GM19035 (cell line): ENCODE measurements around the gene NTRK2.

ENCODE experiments used
- ATAC-seq: cut with Tn5 transposase; IDR thresholded peaks from one replicate; pipeline ENCODE4 v1.9.1; 2021; ENCODE audit not compliant: unreplicated experiment

The NTRK2 gene

DNA sequence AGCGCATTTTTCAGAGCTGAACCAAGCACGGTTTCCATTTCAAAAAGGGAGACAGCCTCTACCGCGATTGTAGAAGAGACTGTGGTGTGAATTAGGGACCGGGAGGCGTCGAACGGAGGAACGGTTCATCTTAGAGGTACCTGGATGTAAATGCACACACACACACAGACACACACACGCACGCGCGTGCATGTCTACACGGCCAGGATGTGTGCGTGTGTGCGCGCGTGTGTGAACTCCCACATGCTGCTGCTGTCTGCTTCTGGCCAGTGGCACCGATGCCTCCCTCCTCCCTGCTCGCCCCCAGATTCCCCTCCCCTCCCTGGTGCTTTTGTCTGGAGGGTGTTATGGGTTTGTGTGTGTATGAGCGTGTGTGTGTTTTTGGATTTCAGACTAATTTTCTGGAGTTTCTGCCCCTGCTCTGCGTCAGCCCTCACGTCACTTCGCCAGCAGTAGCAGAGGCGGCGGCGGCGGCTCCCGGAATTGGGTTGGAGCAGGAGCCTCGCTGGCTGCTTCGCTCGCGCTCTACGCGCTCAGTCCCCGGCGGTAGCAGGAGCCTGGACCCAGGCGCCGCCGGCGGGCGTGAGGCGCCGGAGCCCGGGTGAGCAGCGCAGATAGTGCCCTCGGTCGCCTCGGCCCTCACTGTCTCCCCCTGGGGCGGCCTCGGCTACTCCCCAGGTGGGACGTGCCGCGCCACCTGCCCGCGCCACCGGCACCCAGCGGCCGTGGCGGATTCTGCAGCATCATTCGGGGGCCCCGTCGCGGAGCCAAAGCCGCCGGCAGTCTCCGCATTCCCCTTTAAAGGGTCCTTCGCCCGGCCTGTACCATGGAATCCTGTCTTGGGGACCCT is at the start of gene NTRK2:
TSS of gene NTRK2 (plus strand) at position 442 of the 850 bp plus-strand sequence. CDS start 1,020 bp downstream, outside the sequence.
- no peak for ATAC-seq

DNA sequence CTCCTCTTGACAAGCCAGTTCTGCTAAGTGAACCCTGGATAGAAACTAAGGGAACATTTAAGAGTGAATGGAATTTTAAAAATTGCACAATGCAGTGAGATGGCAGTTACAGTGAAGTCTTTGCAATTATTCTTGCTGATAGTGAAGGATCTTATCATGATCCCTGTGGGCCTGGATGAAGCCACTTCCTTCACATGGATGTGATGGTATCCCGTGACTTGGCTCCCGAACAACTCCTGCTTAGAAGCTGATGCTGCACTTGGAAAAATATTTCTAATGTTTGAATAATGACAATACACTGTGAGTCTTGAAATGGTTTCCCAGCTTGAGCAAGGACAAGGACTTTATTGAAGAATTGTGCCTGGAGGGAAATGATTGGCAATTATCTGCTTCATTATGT is 49.2 kb upstream of the NTRK2 start:
- ATAC-seq, result no peak

- no peak for ATAC-seq
Measured at GRCh38 chr9:84621811-84622210, 47.7 kb upstream of the NTRK2 start.

- ATAC-seq, result no peak
Measured at GRCh38 chr9:84622981-84623380, 46.5 kb upstream of the NTRK2 start.

- no peak for ATAC-seq
Measured at GRCh38 chr9:84636436-84636835, 33.1 kb upstream of the NTRK2 start.

DNA sequence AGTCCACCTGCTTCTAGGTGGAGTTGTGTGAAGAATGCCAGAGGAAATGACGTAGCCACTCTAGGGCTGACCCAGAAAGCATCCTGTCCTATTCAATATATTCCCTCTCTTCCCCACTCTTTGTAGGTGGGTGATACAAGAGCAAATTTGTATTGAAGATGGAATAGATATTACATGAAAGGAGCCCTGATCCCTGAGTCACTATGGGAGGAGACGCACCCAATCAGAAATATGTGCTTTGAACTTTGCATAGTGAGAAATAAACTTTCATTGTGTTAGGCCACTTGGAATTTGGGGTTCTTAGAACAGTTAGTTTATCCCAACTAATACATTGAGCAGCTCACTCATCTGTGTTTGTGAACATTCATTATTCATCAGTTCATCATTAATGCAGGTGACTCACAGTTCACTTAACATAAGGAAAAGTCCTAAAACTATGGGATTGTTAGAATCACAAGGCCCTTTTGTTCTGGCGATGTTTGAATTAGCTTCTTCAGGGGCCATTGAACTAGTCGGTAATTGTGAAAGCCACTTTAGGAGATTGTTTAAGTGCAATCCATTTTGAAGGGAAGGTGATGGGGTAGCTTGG is 26.9 kb upstream of the NTRK2 start:
- no peak for ATAC-seq

- no peak for ATAC-seq
Measured at GRCh38 chr9:84647699-84648098, 21.8 kb upstream of the NTRK2 start.

DNA sequence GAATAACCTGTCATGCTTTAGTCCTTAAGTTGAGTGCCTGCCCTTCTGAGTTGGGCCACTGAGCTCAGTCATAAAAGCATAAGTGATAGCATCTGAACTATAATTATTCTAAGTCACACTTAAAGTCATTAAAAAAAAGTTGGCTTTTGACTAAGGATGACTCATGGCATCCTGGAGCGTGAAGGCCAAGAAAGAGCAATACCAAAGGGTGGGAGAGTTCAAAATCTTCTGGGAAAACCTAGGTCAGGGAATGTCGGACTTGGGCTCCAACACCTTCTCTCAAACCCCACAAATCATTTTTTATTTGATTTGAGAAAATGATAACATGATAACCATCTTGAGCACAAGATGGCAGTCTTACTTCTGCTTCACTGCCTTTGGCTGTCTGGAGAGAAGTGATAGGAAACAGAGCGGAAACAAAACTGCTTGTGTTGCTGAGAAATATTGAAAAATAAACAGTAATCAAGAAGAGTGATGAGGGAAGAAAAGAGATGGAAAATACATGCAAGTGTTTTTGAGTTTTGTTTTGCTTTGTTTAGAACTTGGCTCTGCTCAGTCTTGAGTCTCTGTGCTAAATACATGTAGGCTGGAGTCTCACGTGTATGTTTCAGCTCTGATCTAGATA is 16.9 kb upstream of the NTRK2 start:
- no peak for ATAC-seq

DNA sequence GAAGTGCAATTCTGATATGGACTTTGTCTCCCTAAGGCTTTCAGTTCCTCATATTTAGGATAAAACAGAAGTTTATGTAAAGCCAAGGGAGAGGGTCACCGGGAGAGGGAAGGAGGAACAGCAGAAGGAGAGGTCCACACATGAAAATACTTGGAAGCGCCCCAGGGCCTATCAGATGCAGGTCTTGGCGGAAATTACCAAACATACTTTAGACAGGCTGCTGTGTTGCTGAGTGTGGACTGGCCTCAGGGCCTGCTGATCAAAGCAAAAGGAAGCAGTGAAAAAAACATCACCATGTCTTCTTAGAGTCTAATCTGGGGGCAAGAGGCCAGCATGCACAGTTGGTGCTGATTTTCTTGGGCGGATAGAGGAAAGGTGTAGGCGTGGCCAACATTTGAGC is 14.1 kb upstream of the NTRK2 start:
- no peak for ATAC-seq

DNA sequence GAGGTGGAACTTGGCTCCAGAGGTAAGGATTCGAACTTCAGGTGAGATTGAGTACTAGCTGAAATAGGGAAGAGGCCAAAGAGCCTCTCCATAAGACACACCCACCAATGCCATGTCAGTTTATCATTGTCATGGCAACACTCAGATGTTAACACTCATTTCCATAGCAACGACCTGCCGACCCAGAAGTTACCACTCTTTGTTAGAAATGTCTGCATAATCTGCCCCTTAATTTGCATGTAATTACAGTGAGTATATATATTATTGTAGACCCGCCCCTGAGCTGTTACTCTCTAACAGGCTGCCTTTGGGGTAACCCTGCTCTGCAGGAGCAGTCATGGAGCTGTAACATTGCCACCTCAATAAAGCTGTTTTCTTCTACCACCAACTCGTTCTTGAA is 10.2 kb upstream of the NTRK2 start:
- ATAC-seq, result no peak

GRCh38 chr9:84659773-84660172 is 9.8 kb upstream of the NTRK2 start:
- ATAC-seq, result no peak

- peak; percentile 48 for ATAC-seq
Measured at GRCh38 chr9:84667571-84668195, 1.8 kb upstream of the NTRK2 start.

DNA sequence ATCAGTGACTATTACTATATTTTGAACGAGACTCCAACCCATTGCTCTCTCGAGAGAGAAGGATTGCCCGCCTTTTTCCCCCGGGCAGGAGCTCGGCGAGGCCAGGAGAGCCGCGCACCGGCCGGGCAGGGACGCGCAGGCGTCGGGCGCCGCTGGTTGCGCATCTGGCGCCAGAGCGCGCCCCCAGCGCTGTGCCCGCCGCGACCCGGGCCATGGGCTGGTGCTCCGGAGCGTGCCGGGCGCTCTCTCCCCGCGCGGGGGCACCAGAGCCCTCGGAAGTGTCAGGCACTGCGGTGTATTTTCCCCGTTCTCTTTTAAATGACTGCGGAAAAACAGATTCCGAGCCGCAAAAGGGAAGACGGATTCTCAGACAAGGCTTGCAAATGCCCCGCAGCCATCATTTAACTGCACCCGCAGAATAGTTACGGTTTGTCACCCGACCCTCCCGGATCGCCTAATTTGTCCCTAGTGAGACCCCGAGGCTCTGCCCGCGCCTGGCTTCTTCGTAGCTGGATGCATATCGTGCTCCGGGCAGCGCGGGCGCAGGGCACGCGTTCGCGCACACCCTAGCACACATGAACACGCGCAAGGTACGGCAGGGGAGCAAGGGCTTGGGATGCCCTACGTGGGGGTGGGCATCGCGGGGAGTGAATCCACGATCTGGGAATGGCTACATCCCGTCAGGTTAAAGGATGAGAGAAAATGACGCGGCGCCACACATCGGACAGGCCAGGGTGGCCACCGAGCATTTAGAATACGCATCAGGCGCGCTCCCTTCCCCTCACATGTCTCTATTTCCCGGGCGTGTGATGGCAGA is 1.1 kb upstream of the NTRK2 start:
- peak; percentile 66 for ATAC-seq

DNA sequence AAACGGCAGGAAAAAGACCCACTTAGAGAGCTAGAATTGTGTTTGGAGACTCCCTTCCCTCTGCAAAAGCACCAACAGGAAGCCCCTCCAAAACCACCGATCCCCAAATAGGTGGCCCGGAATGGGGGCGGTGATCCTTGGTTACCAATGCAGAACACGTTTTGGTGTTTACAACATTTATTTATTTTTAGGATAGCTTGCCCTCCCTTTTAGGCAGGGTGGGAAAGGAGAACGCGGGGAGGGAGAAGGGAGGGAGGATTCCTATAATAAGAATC is 579 bp upstream of the NTRK2 start:
- no peak for ATAC-seq

GRCh38 chr9:84670138-84671041 is 861 bp downstream of the NTRK2 start:
- ATAC-seq, result no peak

GRCh38 chr9:84671586-84672521 is 2.3 kb downstream of the NTRK2 start:
- no peak for ATAC-seq

GRCh38 chr9:84673806-84674205 is 4.3 kb downstream of the NTRK2 start:
- ATAC-seq, result no peak

GRCh38 chr9:84677080-84677479 is 7.6 kb downstream of the NTRK2 start:
- no peak for ATAC-seq

GRCh38 chr9:84679571-84679970 is 10.0 kb downstream of the NTRK2 start:
- no peak for ATAC-seq
